HEK293 (cell line): ENCODE measurements around the gene CACNA1S.

Source experiments
- MEIS1 ChIP-seq: sonication (generic); formaldehyde crosslinking; IDR thresholded peaks from 2 replicates; pipeline ENCODE4 v1.8.1; 2022; ENCODE audit warnings: missing genetic modification reagents, mild to moderate bottlenecking, borderline replicate concordance
- ZBTB20 ChIP-seq: fragments of 450-650 bp; formaldehyde crosslinking; IDR thresholded peaks from 2 replicates; pipeline ENCODE4 v1.5.1; 2016; ENCODE audit warnings: missing biosample characterization, missing genetic modification characterization
- ZNF10 ChIP-seq: fragments of 450-650 bp; formaldehyde crosslinking; IDR thresholded peaks from 2 replicates; pipeline ENCODE4 v1.5.1; 2017; ENCODE audit warnings: missing biosample characterization, missing genetic modification characterization
- ZNF121 ChIP-seq: fragments of 450-650 bp; formaldehyde crosslinking; IDR thresholded peaks from 2 replicates; pipeline ENCODE4 v1.5.1; 2016; ENCODE audit warnings: missing biosample characterization, missing genetic modification characterization
- ZNF184 ChIP-seq: fragments of 450-650 bp; IDR thresholded peaks from 2 replicates; pipeline ENCODE4 v1.5.1; 2018; ENCODE audit warnings: missing biosample characterization, mild to moderate bottlenecking, missing genetic modification characterization
- ZNF555 ChIP-seq: fragments of 450-650 bp; formaldehyde crosslinking; conservative IDR thresholded peaks from 2 replicates; pipeline ENCODE4 v1.5.1; 2017; ENCODE audit warnings: missing biosample characterization, mild to moderate bottlenecking, missing genetic modification characterization, inconsistent platforms
- ZNF558 ChIP-seq: fragments of 450-650 bp; formaldehyde crosslinking; IDR thresholded peaks from 2 replicates; pipeline ENCODE4 v1.5.1; 2016; ENCODE audit warnings: missing biosample characterization, missing genetic modification characterization
- ZNF626 ChIP-seq: fragments of 450-650 bp; sonication (Bioruptor Pico); formaldehyde crosslinking; IDR thresholded peaks from 2 replicates; pipeline ENCODE4 v1.5.1; 2018; ENCODE audit warnings: missing biosample characterization, missing genetic modification characterization, inconsistent platforms
- ZSCAN30 ChIP-seq: fragments of 450-650 bp; IDR thresholded peaks from 2 replicates; pipeline ENCODE4 v1.5.1; 2018; ENCODE audit warnings: missing biosample characterization, mild to moderate bottlenecking, missing genetic modification characterization, moderate library complexity
- TF ChIP-seq, protein P1 (sequence below): fragments of 450-650 bp; formaldehyde crosslinking; IDR thresholded peaks from 2 replicates; pipeline ENCODE4 v1.5.1; 2016; ENCODE audit warnings: missing biosample characterization, missing genetic modification characterization, borderline replicate concordance
- TF ChIP-seq, protein P2 (sequence below): fragments of 450-650 bp; formaldehyde crosslinking; IDR thresholded peaks from 2 replicates; pipeline ENCODE4 v1.5.1; 2016; ENCODE audit warnings: missing biosample characterization, missing genetic modification characterization
- TF ChIP-seq, protein P3 (sequence below): fragments of 450-650 bp; formaldehyde crosslinking; IDR thresholded peaks from 2 replicates; pipeline ENCODE4 v1.5.1; 2017; ENCODE audit warnings: missing biosample characterization, missing genetic modification characterization
- TF ChIP-seq, protein P4 (sequence below): IDR thresholded peaks from 2 replicates; pipeline ENCODE4 v1.6.1; 2011; ENCODE audit warnings: mild to moderate bottlenecking, low read depth, low read length, borderline replicate concordance

DNA sequence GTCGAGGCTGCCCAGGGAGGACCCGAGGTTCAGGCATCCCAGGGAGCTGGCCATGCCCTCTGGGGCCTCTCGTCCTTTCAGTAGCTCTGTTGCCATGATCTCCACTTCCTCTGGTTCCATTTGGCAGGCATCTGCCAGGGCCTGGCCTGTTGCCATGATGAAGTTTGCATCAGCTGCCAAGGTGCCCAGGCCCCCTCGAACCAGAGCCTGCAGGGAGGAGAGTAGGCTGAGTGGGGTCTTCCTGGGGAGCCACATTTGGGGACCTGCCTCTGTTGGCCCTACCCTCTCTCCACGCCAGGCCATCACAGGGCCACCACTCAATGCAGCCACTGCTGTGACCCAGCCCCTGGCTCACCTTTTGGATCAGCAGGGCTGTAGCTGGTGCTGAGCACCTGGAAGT lies 72.3 kb downstream of the CACNA1S start:
- TF ChIP-seq, protein P1, sequence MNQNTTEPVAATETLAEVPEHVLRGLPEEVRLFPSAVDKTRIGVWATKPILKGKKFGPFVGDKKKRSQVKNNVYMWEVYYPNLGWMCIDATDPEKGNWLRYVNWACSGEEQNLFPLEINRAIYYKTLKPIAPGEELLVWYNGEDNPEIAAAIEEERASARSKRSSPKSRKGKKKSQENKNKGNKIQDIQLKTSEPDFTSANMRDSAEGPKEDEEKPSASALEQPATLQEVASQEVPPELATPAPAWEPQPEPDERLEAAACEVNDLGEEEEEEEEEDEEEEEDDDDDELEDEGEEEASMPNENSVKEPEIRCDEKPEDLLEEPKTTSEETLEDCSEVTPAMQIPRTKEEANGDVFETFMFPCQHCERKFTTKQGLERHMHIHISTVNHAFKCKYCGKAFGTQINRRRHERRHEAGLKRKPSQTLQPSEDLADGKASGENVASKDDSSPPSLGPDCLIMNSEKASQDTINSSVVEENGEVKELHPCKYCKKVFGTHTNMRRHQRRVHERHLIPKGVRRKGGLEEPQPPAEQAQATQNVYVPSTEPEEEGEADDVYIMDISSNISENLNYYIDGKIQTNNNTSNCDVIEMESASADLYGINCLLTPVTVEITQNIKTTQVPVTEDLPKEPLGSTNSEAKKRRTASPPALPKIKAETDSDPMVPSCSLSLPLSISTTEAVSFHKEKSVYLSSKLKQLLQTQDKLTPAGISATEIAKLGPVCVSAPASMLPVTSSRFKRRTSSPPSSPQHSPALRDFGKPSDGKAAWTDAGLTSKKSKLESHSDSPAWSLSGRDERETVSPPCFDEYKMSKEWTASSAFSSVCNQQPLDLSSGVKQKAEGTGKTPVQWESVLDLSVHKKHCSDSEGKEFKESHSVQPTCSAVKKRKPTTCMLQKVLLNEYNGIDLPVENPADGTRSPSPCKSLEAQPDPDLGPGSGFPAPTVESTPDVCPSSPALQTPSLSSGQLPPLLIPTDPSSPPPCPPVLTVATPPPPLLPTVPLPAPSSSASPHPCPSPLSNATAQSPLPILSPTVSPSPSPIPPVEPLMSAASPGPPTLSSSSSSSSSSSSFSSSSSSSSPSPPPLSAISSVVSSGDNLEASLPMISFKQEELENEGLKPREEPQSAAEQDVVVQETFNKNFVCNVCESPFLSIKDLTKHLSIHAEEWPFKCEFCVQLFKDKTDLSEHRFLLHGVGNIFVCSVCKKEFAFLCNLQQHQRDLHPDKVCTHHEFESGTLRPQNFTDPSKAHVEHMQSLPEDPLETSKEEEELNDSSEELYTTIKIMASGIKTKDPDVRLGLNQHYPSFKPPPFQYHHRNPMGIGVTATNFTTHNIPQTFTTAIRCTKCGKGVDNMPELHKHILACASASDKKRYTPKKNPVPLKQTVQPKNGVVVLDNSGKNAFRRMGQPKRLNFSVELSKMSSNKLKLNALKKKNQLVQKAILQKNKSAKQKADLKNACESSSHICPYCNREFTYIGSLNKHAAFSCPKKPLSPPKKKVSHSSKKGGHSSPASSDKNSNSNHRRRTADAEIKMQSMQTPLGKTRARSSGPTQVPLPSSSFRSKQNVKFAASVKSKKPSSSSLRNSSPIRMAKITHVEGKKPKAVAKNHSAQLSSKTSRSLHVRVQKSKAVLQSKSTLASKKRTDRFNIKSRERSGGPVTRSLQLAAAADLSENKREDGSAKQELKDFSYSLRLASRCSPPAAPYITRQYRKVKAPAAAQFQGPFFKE: no peak
- TF ChIP-seq ZSCAN30 (tag by site-specific recombination): no peak
- no peak for TF ChIP-seq ZNF10 (tag by site-specific recombination)
- TF ChIP-seq, protein P2, sequence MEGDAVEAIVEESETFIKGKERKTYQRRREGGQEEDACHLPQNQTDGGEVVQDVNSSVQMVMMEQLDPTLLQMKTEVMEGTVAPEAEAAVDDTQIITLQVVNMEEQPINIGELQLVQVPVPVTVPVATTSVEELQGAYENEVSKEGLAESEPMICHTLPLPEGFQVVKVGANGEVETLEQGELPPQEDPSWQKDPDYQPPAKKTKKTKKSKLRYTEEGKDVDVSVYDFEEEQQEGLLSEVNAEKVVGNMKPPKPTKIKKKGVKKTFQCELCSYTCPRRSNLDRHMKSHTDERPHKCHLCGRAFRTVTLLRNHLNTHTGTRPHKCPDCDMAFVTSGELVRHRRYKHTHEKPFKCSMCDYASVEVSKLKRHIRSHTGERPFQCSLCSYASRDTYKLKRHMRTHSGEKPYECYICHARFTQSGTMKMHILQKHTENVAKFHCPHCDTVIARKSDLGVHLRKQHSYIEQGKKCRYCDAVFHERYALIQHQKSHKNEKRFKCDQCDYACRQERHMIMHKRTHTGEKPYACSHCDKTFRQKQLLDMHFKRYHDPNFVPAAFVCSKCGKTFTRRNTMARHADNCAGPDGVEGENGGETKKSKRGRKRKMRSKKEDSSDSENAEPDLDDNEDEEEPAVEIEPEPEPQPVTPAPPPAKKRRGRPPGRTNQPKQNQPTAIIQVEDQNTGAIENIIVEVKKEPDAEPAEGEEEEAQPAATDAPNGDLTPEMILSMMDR (tag by site-specific recombination): no peak
- no peak for TF ChIP-seq ZNF184 (tag by site-specific recombination)
- no peak for TF ChIP-seq ZNF121 (tag by site-specific recombination)
- TF ChIP-seq, protein P3, sequence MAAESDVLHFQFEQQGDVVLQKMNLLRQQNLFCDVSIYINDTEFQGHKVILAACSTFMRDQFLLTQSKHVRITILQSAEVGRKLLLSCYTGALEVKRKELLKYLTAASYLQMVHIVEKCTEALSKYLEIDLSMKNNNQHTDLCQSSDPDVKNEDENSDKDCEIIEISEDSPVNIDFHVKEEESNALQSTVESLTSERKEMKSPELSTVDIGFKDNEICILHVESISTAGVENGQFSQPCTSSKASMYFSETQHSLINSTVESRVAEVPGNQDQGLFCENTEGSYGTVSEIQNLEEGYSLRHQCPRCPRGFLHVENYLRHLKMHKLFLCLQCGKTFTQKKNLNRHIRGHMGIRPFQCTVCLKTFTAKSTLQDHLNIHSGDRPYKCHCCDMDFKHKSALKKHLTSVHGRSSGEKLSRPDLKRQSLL: no peak
- no peak for TF ChIP-seq ZBTB20 (tag by site-specific recombination)
- TF ChIP-seq ZNF555 (tag by site-specific recombination): no peak
- TF ChIP-seq, protein P4, sequence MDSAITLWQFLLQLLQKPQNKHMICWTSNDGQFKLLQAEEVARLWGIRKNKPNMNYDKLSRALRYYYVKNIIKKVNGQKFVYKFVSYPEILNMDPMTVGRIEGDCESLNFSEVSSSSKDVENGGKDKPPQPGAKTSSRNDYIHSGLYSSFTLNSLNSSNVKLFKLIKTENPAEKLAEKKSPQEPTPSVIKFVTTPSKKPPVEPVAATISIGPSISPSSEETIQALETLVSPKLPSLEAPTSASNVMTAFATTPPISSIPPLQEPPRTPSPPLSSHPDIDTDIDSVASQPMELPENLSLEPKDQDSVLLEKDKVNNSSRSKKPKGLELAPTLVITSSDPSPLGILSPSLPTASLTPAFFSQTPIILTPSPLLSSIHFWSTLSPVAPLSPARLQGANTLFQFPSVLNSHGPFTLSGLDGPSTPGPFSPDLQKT: no peak
- TF ChIP-seq MEIS1: no peak
- no peak for TF ChIP-seq ZNF558 (tag by site-specific recombination)
- TF ChIP-seq ZNF626: no peak
